GM18861 (cell line): ENCODE data around the gene AKR1C1.
"Not testable (repeated sequence)": the region's sequence is repeated elsewhere in the genome, so short reads cannot be mapped to it uniquely, and the experiment has no call there.

Source experiments
- ATAC-seq: cut with Tn5 transposase; IDR thresholded peaks from one replicate; pipeline ENCODE4 v1.9.1; 2021; ENCODE audit not compliant: unreplicated experiment

AKR1C1 gene

GRCh38 chr10:4947039-4947634, 16.1 kb upstream of the AKR1C1 start:
- no peak for ATAC-seq

GRCh38 chr10:4947635-4948596, 15.3 kb upstream of the AKR1C1 start:
- ATAC-seq, result no peak

GRCh38 chr10:4951512-4952162, 11.6 kb upstream of the AKR1C1 start:
- ATAC-seq, result not testable (repeated sequence)

DNA sequence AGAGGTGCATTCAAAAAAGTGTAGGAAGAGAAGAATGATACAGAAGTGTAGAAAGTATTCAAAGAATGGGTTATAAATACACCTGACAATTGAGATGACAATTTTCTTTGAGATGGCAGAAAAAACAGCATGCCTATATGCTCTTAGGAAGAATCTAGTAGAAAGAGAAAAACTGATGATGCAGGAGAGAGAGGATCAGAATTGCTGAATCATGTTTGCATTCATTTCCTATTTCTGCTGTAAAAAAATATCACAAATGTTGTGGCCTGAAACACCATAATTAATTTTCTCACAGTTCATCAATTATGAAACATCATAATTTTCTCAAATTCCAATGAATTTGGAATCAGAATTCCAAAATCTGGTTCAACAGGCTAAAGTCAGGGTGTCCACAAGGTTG, 9.8 kb upstream of the AKR1C1 start:
- no peak for ATAC-seq

GRCh38 chr10:4956088-4956487, 7.1 kb upstream of the AKR1C1 start:
- ATAC-seq, result not testable (repeated sequence)

GRCh38 chr10:4956955-4957645, 6.1 kb upstream of the AKR1C1 start:
- not testable (repeated sequence) for ATAC-seq

- ATAC-seq, result not testable (repeated sequence)
Observed at GRCh38 chr10:4961558-4961957, 1.7 kb upstream of the AKR1C1 start.

DNA sequence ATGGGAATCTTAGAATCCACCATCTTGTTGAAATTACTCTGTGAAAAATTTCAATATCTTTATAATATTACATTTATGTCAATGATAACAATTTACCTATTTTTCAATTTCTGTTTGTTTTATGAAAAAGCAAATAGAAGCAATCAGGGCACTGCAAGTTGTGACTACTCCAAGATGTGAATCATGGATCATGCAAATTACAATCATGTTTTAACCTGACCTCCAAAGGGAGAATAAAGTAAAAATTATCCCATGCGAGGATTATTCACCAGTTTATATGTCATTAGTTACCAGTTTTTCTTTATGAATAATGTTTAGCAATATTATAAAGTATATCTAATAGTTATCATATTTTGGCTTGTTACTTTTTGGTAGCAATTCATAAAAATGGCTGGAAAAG, 907 bp upstream of the AKR1C1 start:
- ATAC-seq, result not testable (repeated sequence)

- ATAC-seq, result not testable (repeated sequence)
Observed at GRCh38 chr10:4963815-4964154, 570 bp downstream of the AKR1C1 start.

GRCh38 chr10:4965763-4966162, 2.5 kb downstream of the AKR1C1 start:
- ATAC-seq, result not testable (repeated sequence)

DNA sequence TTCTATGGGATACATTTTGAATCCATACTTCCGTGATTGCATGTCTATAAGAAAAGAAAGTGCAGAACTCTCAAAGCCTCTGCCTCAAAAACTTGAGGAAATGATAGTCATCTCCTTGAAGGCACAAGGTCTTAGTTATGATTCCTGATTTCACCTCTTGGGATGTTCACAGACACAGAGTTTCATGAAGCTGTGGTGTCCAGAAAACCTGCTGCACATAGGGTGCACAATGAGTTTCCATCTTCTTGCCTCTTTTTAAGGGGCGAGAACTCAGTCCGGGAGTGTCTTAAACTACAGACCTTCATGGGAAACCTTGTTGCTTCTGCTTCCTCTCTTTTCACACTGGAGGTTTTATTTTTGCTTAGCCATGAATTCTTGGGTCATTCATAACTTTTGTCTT, 4.0 kb downstream of the AKR1C1 start:
- not testable (repeated sequence) for ATAC-seq

DNA sequence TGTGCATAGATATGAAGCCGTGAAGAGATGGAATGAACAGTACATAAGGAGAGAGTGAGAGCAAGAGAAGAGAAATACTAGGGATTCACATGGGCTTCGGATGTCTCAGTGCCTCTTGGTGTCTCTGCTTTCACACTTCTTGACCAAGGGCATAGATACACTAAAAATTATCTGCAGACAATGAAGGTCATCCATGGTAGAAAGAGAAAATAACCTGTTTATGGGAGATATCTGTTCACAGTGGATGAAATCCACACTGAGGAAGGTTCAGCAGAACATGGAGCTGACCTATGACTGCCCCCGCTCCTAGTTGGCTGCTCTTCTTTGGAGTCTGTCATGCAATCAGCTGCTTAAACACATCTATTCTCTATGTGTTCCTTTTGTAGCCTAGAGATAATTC, 6.1 kb downstream of the AKR1C1 start:
- ATAC-seq, result not testable (repeated sequence)

GRCh38 chr10:4970362-4970761, 7.1 kb downstream of the AKR1C1 start:
- ATAC-seq, result not testable (repeated sequence)

GRCh38 chr10:4972369-4973142, 9.3 kb downstream of the AKR1C1 start:
- ATAC-seq, result not testable (repeated sequence)

GRCh38 chr10:4973294-4973693, 10.1 kb downstream of the AKR1C1 start:
- ATAC-seq, result not testable (repeated sequence)

GRCh38 chr10:4974400-4974799, 11.2 kb downstream of the AKR1C1 start:
- ATAC-seq, result not testable (repeated sequence)

DNA sequence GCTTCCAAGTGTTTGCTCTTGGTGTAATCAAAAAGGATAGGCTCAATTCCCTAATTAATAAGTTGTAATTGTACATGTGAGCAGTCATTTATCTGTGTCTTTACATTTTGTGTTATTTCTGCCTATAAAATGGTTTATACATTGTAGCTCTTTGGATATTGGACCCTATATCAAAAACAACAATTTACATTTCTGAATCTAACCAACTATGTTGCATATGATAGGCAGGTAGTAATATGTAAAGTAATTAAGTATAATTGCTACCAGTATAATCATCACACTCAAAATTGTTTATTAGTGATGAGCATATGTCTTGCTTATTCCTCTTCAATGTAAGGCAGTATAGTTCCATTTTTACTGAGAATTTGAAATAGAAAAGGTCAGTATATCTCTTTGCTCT, 13.8 kb downstream of the AKR1C1 start:
- ATAC-seq, result no peak

DNA sequence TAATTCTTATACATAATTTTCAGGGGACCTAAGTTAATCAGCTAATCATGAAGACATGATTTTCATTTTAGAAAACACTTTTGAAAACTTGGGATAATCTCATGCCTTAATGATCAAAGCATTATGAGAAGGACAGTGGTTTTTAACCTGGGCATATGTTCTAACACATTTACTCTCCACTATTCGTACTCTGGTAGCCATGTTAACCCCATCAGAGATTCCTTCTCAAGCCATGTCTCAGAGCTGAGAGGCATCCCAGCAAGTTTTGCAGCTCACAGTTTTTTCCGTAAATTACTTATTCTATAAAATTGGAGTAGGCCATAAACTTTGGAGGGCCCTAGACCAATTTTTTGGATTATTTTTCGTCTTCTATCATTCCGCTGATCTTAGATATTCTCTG, 15.7 kb downstream of the AKR1C1 start:
- no peak for ATAC-seq

DNA sequence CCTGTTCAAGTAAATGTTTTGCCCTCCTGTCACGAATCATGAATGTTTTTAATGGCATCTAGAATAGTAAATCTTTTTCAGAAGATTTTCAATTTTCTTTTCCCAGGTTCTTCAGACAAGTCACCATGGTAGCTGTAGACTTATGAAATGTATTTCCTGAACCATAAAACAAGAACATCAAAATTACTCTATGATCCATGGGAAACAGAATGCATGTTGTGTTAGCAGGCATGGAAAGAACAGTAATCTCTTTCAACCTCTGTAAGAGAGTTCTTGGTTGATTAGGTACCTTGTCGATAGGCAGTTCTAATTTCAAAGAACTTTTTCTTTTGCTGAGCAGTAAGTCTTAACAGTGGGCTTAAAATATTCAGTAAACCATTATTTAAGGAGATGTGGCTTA, 17.6 kb downstream of the AKR1C1 start:
- ATAC-seq, result no peak

DNA sequence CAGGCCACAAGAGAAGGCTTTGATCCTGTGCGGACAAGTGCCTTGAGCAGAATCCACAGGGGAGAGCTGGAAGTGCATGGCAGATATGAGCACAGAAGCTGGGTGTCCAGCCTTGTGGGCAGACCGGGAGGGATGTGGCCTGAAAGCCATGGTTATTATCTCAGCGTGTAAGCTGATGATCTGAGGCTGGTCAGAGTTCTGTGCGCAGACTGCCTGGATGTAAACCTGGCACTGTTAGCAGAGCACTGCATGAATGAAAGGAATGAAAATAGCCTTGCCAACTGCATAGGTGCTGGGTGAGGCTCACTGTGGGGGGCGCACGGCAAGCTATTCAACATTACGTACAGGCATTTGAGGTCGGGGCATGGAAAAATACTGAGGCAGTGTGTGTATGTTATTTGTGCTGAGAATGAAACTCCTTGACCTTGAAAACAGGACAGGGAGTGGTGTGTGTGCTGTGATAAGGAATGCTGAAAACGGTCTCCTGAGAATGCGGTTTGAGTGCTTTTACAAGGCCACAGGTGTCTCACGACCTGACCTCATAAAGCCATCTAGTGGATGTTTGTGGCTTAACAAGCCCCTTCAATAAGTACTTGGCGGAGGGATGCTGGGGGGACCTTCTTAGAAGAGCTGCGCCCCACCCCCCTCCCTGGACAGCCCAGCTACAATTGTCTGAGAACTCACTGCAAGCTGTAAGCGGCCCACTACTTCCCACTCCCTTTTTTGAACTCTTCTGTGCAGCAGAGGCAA, 18.7 kb downstream of the AKR1C1 start:
- ATAC-seq, result peak; percentile 48
